Stimulated activated CD8-positive, alpha-beta memory T cell treated with anti-CD3 and anti-CD28 coated beads, Interleukin-15, amount 100 ng/mL, for 1 hour (primary cell): ENCODE results near the gene ZEB2.

Experiments
- DNase-seq: peaks from one replicate; pipeline ENCODE4 v3.0.0-alpha.2; 2020; ENCODE audit warnings: low read depth

The ZEB2 gene

GRCh38 chr2:144528108-144528507, 8.2 kb upstream of the ZEB2 start:
- DNase-seq = no peak

GRCh38 chr2:144526831-144527230, 6.9 kb upstream of the ZEB2 start:
- DNase-seq = no peak

DNA sequence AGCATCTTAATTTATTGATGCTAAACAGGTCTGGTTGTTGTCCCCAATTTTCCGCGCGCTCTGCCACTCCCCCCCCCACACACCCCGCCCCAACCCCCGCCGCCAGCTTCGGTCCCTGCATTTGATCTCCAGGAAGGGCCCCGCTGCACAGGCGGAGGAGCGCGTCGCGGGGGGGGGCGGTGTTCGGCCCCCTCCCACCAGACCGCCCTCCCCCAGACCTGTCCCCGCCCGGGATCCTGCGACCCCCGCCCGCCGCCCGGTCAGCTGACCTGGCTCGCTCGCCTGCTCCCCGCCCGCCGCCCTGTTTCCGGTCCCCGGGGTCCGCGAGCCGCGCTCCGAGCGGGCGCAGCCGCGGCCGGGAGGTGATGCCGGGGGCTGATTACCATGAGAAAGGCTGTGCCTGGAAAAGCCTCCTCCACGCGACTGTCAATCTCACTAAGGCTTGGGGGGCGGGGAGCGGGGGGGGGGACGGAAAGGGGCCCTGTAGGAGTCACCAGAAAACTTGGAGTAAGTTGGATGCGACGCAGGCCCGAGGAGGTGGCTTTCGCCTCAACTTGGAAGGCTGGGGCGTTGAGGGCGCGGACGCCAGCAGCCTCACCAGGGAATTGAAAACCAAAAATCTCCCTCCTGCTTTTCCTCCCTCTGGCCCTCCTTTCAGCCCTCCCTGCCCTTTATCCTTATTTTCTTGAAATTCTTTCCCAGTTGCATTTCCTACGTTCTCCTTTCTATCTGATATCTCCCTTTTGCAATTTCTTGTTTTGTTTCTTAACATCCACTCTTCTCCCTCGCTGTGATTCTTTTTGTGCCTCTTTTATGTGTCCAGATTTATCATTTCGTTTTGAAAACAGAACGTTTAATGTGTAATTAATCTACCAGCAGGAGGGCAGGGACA, 4.4 kb upstream of the ZEB2 start:
- no peak for DNase-seq

DNA sequence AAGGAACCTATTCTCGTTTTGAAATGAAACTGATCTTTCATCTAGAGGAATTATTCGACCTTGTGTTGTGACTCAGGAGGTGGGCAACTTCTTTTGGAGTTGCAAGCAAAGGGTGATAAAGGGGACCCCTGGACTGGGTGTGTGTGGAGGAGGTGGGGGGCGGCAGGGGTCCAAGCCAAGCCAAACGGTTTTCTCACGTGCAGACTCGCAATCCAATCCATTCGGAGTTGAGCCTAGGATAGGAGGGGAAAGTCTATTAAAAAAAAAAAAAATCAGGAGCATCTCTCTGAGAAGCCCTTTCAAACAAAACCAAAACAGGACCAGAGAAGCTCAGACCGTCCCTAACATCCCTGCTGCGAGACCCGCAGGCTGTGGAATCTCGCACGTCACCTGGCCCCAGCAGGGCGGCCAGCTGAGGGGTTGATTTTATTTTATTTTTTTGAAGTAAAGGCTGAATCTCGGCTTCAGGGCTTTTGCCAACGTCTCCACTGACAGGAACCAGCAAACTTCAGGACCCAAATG, 3.7 kb upstream of the ZEB2 start:
- no peak for DNase-seq

DNA sequence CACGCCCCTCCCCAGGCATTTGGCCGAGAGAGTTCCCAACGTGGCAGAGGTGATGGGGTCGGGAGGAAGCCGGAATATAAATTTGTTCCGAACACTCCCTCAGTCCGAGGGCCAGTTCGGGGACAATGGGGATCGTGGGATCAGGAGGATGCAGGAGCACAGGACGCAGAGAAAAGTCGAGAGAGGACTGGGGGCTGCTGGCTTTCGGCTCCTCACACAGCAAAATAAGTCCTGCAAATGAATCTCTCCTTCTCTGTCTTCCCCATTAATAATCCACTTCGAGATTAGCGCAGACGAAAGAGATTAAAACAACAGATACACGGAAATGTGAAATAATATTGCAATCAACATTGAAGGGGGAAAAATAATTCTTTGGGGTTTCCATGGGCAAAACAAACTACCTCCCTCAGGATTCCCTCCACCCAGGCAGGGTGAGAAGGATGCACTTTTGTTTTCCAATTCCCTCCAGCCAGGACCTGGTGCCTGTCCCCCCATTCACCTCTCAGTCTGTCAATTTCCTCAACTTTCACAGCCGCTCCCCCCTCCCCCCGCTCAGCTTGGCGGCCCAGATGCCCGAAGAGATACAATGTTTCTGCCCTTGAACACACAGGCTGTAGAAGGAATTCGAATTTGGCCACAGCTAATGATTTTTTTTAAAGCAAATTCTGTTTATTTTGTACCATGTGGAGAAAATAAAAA, 3.1 kb upstream of the ZEB2 start:
- DNase-seq = no peak

- no peak for DNase-seq
Measured at GRCh38 chr2:144522176-144522896, 2.4 kb upstream of the ZEB2 start.

DNA sequence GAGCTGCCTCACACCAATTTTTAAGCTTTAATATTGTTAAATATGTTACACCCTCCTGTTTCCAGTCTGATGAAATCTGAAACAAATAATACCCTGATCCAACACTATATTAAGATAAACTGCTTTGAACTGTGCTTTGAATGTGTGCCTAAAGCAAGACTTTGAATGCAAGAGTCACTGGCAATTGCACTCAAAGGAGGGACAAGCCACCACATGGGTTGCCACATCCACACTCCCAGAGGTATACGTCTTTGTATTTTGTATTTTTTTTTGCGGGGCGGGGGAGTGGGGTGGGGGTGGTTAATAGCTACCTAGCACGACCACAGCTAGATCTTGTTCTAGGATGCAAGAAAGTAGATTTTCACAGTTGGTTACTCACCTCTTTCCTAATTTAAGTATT, 1.8 kb upstream of the ZEB2 start:
- no peak for DNase-seq

DNA sequence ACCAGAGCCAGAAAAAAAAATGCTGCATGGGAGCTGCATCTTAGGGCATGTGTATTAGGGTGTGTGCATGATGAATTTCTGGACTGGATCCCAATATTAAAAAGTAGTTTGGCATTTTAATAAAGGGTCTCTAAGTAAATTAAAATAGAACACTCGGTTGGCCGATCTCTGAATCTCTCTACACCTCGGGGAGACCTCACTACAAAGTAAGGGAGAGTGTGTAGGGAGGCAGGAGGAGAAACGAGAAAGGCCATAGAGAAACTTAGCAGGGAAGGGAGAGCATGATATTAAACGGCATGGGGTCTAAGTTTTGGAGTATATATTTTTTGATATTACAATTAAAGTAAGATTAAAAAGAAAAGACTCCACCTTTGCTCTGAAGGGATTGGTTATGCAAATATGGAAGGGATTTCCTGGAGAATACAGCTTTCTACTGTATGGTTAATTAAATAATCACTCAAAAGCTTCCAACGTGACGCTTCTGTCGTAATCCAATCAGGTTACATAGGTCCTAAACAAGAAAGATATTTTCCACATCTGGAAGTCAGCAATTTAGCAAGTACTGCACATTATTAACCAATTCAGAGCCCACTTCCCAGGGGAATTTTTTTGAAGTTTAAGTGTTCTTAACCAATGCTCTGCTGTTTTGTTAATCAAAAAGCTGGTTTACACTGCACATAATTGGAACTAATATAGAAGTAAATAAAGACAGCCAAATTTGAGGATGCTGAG, 1.0 kb upstream of the ZEB2 start:
- DNase-seq = no peak

DNA sequence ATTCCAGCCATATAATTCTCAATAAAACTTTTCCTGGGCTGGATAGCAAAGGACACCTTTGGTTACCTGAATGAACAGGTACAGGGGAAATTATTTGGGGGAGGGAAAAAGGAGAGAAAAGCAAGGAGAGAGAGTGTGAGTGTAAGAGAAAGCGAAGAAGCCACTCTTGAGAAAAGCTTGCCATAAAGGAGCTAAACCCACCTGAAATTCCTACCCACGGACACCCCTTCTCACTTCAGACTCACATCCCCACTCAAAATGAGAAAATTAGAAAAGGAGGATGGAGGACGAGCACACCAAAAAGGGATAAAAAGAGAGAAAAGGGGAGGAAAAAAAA, 354 bp downstream of the ZEB2 start:
- no peak for DNase-seq

DNA sequence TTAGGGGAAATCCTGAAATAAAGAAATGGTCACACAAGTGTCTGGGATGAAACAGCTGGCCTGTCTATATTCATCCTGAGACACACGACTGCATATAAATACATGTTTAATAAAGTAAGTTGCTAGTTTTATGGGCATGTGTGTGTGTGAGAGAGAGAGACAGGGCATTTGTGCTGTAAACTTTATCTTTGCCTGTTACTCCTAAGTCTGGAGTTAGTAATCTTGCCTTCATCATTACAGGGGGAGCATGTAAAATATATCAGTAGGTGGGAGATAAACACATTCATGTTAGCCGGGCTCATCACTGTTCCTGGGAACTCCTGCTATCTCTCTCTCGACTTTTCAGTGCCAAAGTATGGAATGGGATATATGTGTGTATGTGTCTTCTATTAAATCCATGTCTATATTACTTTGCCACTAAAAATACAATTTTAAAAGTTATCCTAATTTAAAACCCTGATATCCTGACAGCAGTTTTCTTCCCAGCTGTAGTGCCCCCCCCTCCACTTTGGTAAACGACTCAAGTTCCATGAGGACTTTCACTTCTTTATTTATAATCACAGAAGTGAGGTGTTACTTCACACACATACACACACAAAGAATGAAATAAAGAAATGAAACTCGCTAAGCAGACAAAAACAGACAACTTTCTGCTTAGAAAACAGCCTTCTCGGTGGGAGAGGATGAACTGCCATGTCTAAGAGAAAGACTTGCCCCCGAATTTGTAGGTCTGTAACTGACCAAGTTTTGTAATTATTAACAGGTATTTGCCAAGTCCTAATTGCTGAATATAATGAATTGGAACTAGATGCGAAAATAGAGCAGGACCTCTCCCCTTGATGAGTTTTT, 947 bp downstream of the ZEB2 start:
- DNase-seq = no peak

- no peak for DNase-seq
Measured at GRCh38 chr2:144517866-144518747, 1.8 kb downstream of the ZEB2 start.

GRCh38 chr2:144516981-144517865, 2.7 kb downstream of the ZEB2 start:
- DNase-seq = no peak

GRCh38 chr2:144516411-144516980, 3.4 kb downstream of the ZEB2 start:
- no peak for DNase-seq

DNA sequence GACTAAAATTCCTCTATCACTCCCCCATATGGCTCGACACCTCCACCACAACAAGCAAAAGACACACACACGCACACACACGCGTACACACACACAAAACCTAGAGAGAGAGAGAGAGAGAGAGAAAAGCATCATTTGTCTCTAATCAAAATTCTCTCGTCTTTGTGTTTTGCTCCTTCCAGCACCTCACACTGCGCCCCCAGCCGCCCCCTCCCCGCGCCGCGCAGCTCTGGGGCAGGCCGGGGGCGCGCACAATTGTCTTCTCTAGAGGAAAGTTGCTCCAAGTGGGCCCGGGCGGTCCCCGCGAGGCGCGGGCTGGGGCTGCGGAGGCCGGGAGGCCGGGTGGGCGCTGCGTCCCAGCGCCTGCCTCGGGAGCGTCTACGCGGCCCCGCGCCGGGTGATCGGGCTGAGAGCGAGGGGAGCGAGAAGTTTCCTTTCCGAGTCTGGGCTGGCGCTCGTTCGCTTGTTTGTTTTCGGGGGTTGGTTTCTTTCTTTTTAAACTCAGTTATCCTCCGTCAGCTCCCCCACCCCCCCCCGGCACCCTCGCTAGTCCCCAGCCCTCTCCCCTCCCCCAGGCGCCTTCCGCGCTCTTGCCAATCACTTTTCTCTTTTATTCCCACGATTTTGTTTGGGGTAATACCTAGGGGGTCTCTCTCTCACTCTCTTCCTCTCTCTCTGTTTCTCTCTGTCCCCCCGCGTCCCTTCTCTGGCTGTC, 4.1 kb downstream of the ZEB2 start:
- DNase-seq = no peak

- DNase-seq = no peak
Measured at GRCh38 chr2:144515099-144515695, 4.7 kb downstream of the ZEB2 start.

DNA sequence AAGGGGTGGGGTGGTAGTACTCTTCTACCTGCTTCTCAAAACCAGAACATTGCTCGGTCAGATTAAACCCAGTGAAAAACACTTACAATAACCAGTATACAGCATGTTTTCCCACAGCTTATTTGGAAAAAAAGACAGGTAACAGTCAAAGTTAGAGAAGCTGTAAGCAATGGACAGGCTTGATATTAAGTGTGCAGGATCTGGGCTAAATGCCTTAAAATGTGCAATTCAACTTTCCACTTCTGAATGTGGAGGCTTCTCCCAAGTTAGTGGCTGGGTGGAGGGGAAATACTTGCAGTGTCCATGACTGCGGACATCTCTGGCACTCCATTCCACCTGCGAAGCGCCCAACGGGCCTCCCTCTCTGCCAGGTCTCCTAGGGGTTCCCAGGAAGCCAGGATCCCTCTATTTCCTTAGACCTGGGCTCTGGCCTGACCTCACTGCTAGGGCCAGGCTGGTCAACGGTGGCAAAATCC, 5.3 kb downstream of the ZEB2 start:
- no peak for DNase-seq

DNA sequence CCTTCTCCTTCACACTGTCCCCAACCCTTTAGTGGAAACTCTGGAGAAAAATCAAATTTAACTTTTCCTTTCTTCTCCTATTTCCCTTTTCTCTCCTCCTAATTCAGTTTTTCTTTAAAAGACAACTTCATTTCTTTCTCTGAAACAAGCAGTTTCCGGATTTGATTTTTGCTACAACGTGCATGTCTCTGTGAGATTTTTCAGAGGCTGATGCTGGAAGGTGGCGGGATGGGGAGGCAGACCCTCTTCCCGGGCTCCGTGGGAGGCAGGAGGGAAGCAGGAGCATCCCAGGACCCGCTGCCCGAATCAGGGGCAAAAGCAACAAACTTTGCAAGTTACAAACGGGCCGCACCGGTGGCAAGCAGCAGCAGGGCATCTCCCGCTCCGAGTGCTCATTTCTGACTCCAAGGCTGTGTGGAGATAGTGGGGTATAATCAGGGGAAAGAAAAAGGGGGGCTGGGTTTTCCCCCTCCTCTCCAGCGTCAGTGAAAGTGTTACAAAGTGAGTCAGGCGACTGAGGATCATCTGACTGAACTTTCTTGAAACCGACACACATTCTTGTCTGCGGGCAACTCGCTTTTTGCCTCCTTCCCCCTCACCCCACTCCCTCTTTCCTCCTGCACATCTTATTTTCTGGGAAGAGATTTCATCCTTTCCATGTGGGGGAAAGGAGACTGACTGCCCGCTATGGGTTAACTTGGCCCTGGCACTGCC, 6.4 kb downstream of the ZEB2 start:
- DNase-seq = no peak
